SKM-1 treated with dmso at 0.1 percent for 144 hours (cell line): ENCODE measurements around the gene PCDH1.
"Not testable (repeated sequence)": the region's sequence is repeated elsewhere in the genome, so short reads cannot be mapped to it uniquely, and the experiment has no call there.

Experiments
- DNase-seq: peaks from one replicate; lab custom pipeline; 2025; ENCODE audit not compliant: unreplicated experiment; lab: John Stamatoyannopoulos, UW

PCDH1 gene

GRCh38 chr5:141902015-141902814 is 24.0 kb upstream of the PCDH1 start:
- DNase-seq: no peak

GRCh38 chr5:141898448-141899049 is 20.3 kb upstream of the PCDH1 start:
- DNase-seq: peak; percentile 46

GRCh38 chr5:141897425-141897824 is 19.2 kb upstream of the PCDH1 start:
- DNase-seq: no peak

GRCh38 chr5:141890429-141890828 is 12.2 kb upstream of the PCDH1 start:
- not testable (repeated sequence) for DNase-seq

- no peak for DNase-seq
Observed at GRCh38 chr5:141889282-141889871, 11.2 kb upstream of the PCDH1 start.

GRCh38 chr5:141883892-141884318 is 5.7 kb upstream of the PCDH1 start:
- DNase-seq: no peak

- DNase-seq: no peak
Observed at GRCh38 chr5:141883184-141883891, 5.1 kb upstream of the PCDH1 start.

- no peak for DNase-seq
Observed at GRCh38 chr5:141882594-141883183, 4.5 kb upstream of the PCDH1 start.

- no peak for DNase-seq
Observed at GRCh38 chr5:141881886-141882285, 3.7 kb upstream of the PCDH1 start.

GRCh38 chr5:141880961-141881801 is 3.0 kb upstream of the PCDH1 start:
- no peak for DNase-seq

- no peak for DNase-seq
Observed at GRCh38 chr5:141879941-141880738, 1.9 kb upstream of the PCDH1 start.

GRCh38 chr5:141879426-141879759 is 1.2 kb upstream of the PCDH1 start:
- no peak for DNase-seq

GRCh38 chr5:141878711-141879425 is 658 bp upstream of the PCDH1 start:
- peak; percentile 72 for DNase-seq

GRCh38 chr5:141877356-141878185 is 639 bp downstream of the PCDH1 start:
- no peak for DNase-seq

GRCh38 chr5:141876628-141877355 is 1.4 kb downstream of the PCDH1 start:
- DNase-seq: no peak

GRCh38 chr5:141875795-141876627 is 2.2 kb downstream of the PCDH1 start:
- DNase-seq: no peak
